ENCODE results near the gene E2F1. TPM values are rescaled to one million over a fixed set of nuclear protein-coding genes. Genes with fewer than 3 reads are reported as not detected.

Gene E2F1
- total RNA-seq, 4 donors from 2014 or later = 2.1 to 4.8 (median 3.1) TPM

- WGBS, 2 donors = 81 to 93% methylated on average over 15 to 18 of the region's 18 CpGs
- no peak for TF ChIP-seq POLR2A (IDR thresholded peaks at IDR 0.05)
- no peak for TF ChIP-seq CTCF (IDR thresholded peaks at IDR 0.05)
- peak overlapping the region; percentile 51 to 82 (median 62) for H3K4me3 ChIP-seq
Observed at GRCh38 chr20:33730946-33731692, 44.9 kb upstream of the E2F1 start.

GRCh38 chr20:33729101-33729500 is 42.9 kb upstream of the E2F1 start:
- Histone ChIP-seq H3K36me3 (no peaks in the 10 kb centered on the region), H3K4me3 (no peak overlapping the region), H3K9me3 (no peaks in the 10 kb centered on the region), H3K27ac (no peak overlapping the region), H3K4me1 (peaks cover 21 to 42% (median 22%) of the 10 kb centered on the region in 3 donors), H3K27me3 (no peaks in the 10 kb centered on the region)
- no peak for TF ChIP-seq POLR2A (IDR thresholded peaks at IDR 0.05)
- no peak for TF ChIP-seq CTCF (IDR thresholded peaks at IDR 0.05)
- WGBS, 2 donors = 62 to 63% methylated on average over 4 of the region's 4 CpGs
- intact Hi-C loops (cut with DNase I) = no loop called here
- DNase-seq = no peak

More at GRCh38 chr20:33730946-33731692, 44.9 kb upstream of the E2F1 start:
- intact Hi-C loops (cut with DNase I) = loop anchor here (10.0 kb wide), 1 partner anchor 266 kb away; no protein-coding TSS in a partner anchor
- DNase-seq = no peak
- H3K36me3 ChIP-seq = no peaks in the 10 kb centered on the region
- H3K4me1 ChIP-seq = peaks cover 23 to 37% (median 25%) of the 10 kb centered on the region in 3 donors
- H3K9me3 ChIP-seq = peaks cover 1 to 5% (median 1%) of the 10 kb centered on the region in 3 donors
- no peaks in the 10 kb centered on the region for H3K27me3 ChIP-seq
- peak overlapping the region; percentile 92 to 97 (median 95) for H3K27ac ChIP-seq

GRCh38 chr20:33728463-33728862 is 42.3 kb upstream of the E2F1 start:
- 80 to 89% methylated on average over 2 of the region's 2 CpGs for WGBS, 2 donors
- TF ChIP-seq POLR2A (IDR thresholded peaks at IDR 0.05) (no peak), CTCF (IDR thresholded peaks at IDR 0.05) (no peak)
- H3K4me1 ChIP-seq = peaks cover 14 to 42% (median 16%) of the 10 kb centered on the region in 3 donors
- intact Hi-C loops (cut with DNase I) = no loop called here
- H3K4me3 ChIP-seq = no peak overlapping the region
- DNase-seq = no peak
- H3K27ac ChIP-seq = no peak overlapping the region
- H3K9me3 ChIP-seq = no peaks in the 10 kb centered on the region
- no peaks in the 10 kb centered on the region for H3K27me3 ChIP-seq
- H3K36me3 ChIP-seq = no peaks in the 10 kb centered on the region

GRCh38 chr20:33727806-33728205 is 41.6 kb upstream of the E2F1 start:
- Histone ChIP-seq H3K4me1 (peaks cover 8 to 38% (median 9%) of the 10 kb centered on the region in 3 donors), H3K9me3 (no peaks in the 10 kb centered on the region), H3K36me3 (no peaks in the 10 kb centered on the region), H3K4me3 (no peak overlapping the region), H3K27ac (no peak overlapping the region), H3K27me3 (no peaks in the 10 kb centered on the region)
- TF ChIP-seq CTCF (IDR thresholded peaks at IDR 0.05) (no peak), POLR2A (IDR thresholded peaks at IDR 0.05) (no peak)
- WGBS, 2 donors = 87 to 92% methylated on average over 2 to 3 of the region's 3 CpGs
- intact Hi-C loops (cut with DNase I) = no loop called here
- DNase-seq = no peak

GRCh38 chr20:33727115-33727479 is 40.9 kb upstream of the E2F1 start:
- TF ChIP-seq POLR2A (IDR thresholded peaks at IDR 0.05) = no peak
- TF ChIP-seq CTCF (IDR thresholded peaks at IDR 0.05) = no peak

More at GRCh38 chr20:33727115-33727479, 40.9 kb upstream of the E2F1 start:
- H3K36me3 ChIP-seq = no peaks in the 10 kb centered on the region
- H3K27me3 ChIP-seq = no peaks in the 10 kb centered on the region
- DNase-seq = no peak
- H3K27ac ChIP-seq = no peak overlapping the region
- WGBS, 2 donors = 74 to 84% methylated on average over 5 of the region's 5 CpGs
- H3K4me1 ChIP-seq = peaks cover 5 to 32% (median 7%) of the 10 kb centered on the region in 3 donors
- H3K9me3 ChIP-seq = no peaks in the 10 kb centered on the region
- intact Hi-C loops (cut with DNase I) = no loop called here
- no peak overlapping the region for H3K4me3 ChIP-seq

Measured in esophagus squamous epithelium (tissue), 5 donors.